Breast epithelium (tissue), 4 donors: ENCODE results near the gene GNL3L. TPM values are rescaled to one million over a fixed set of nuclear protein-coding genes. Genes with fewer than 3 reads are reported as not detected.
"Not testable (repeated sequence)": the region's sequence is repeated elsewhere in the genome, so short reads cannot be mapped to it uniquely, and the experiment has no call there.

Experiments used
- DNase-seq, 2 donors: peaks; one replicate each; pipeline ENCODE4 v3.0.0-alpha.2; 2019; ENCODE audit warnings: low spot score in 2 of 2
- H3K27ac ChIP-seq, 2 donors: fragments of 200-600 bp; sonication (generic) in 1 of 2; one replicate each; pipeline ENCODE4 v1.5.1; 2016 to 2019; ENCODE audit warnings: mild to moderate bottlenecking in 1 of 2
- H3K27me3 ChIP-seq, 2 donors: fragments of 200-600 bp; sonication (generic) in 1 of 2; one replicate each; pipeline versions ENCODE4 v1.5.1 to v1.6.0; 2017 to 2019; ENCODE audit warnings: control low read depth in 1 of 2, mild to moderate bottlenecking in 1 of 2
- H3K36me3 ChIP-seq: fragments of 200-600 bp; one replicate; pipeline ENCODE4 v1.5.1; 2019
- H3K4me1 ChIP-seq, 2 donors: fragments of 200-600 bp; sonication (generic); one replicate each; pipeline ENCODE4 v1.5.1; 2016 to 2019; ENCODE audit warnings: control low read depth in 1 of 2
- H3K4me3 ChIP-seq, 3 donors: fragments of 200-600 bp; sonication (generic); 1 replicate in 2 of 3; 2 replicates in 1 of 3; pipeline ENCODE4 v1.5.1; 2016 to 2019; ENCODE audit warnings: mild to moderate bottlenecking in 3 of 3, moderate library complexity in 2 of 3
- H3K9me3 ChIP-seq, 2 donors: fragments of 200-600 bp; sonication (generic) in 1 of 2; one replicate each; pipeline ENCODE4 v1.5.1; 2016 to 2019; ENCODE audit warnings: control low read depth in 1 of 2
- CTCF ChIP-seq, 3 donors: fragments of 450-650 bp; IDR thresholded peaks; one replicate each; pipeline ENCODE4 v1.5.1; 2016 to 2017; ENCODE audit warnings: antibody characterized with exemption in 3 of 3, mild to moderate bottlenecking in 3 of 3, moderate library complexity in 3 of 3
- POLR2A ChIP-seq: fragments of 450-650 bp; IDR thresholded peaks from one replicate; pipeline ENCODE4 v1.6.1; 2016; ENCODE audit warnings: antibody characterized with exemption, mild to moderate bottlenecking, moderate library complexity
- POLR2AphosphoS5 ChIP-seq, 3 donors: sonication (generic); formaldehyde crosslinking; IDR thresholded peaks; one replicate each; pipeline ENCODE4 v1.6.1; 2017; ENCODE audit warnings: antibody characterized with exemption in 3 of 3
- intact Hi-C: fragments of 100-400 bp; cut with DNase I; formaldehyde crosslinking; loops from one replicate; pipeline ENCODE4 v1.15.1; 2023; ENCODE audit warnings: low total_unique reads
- total RNA-seq, 3 donors: library from RNA; depleted of rRNA; stranded (reverse); fragments of >200 nt; gene quantifications; one replicate each; pipeline ENCODE4 v1.1.0, GENCODE V29; 2016

The GNL3L gene
- total RNA-seq, 3 donors from 2014 or later = 21.6 to 35.4 (median 26.5) TPM

- Histone ChIP-seq H3K27me3 (no peaks in the 10 kb centered on the region), H3K4me3 (no peak overlapping the region), H3K4me1 (no peaks in the 10 kb centered on the region), H3K9me3 (no peaks in the 10 kb centered on the region), H3K27ac (no peak overlapping the region), H3K36me3 (no peaks in the 10 kb centered on the region)
- DNase-seq = no peak
- intact Hi-C loops = no loop called here
- TF ChIP-seq POLR2AphosphoS5 (IDR thresholded peaks at IDR 0.05) (no peak), CTCF (IDR thresholded peaks at IDR 0.05) (no peak), POLR2A (no peak)
These were observed 30.4 kb downstream of the GNL3L start for GRCh38 chrX:54560411-54560810.

- no peaks in the 10 kb centered on the region for H3K9me3 ChIP-seq
- no peaks in the 10 kb centered on the region for H3K27me3 ChIP-seq
- H3K36me3 ChIP-seq = no peaks in the 10 kb centered on the region
- no peak for DNase-seq
- H3K27ac ChIP-seq = no peak overlapping the region
- TF ChIP-seq POLR2AphosphoS5 (IDR thresholded peaks at IDR 0.05) (no peak), CTCF (IDR thresholded peaks at IDR 0.05) (no peak), POLR2A (no peak)
- intact Hi-C loops = no loop called here
- H3K4me1 ChIP-seq = no peaks in the 10 kb centered on the region
- H3K4me3 ChIP-seq = no peak overlapping the region
These were observed 31.6 kb downstream of the GNL3L start for GRCh38 chrX:54561622-54562021.

GRCh38 chrX:54564936-54565335, 34.9 kb downstream of the GNL3L start:
- no peaks in the 10 kb centered on the region for H3K27me3 ChIP-seq
- DNase-seq = no peak
- H3K4me3 ChIP-seq = no peak overlapping the region
- TF ChIP-seq POLR2AphosphoS5 (IDR thresholded peaks at IDR 0.05) = no peak
- TF ChIP-seq CTCF (IDR thresholded peaks at IDR 0.05) = no peak
- TF ChIP-seq POLR2A = no peak
- peaks cover 0 to 5% of the 10 kb centered on the region in 2 donors for H3K9me3 ChIP-seq
- no peaks in the 10 kb centered on the region for H3K4me1 ChIP-seq
- H3K36me3 ChIP-seq = no peaks in the 10 kb centered on the region
- H3K27ac ChIP-seq = no peak overlapping the region
- intact Hi-C loops = no loop called here

- Histone ChIP-seq H3K4me3 (no peak overlapping the region), H3K4me1 (no peaks in the 10 kb centered on the region), H3K27ac (no peak overlapping the region), H3K9me3 (peaks cover 0 to 10% of the 10 kb centered on the region in 2 donors), H3K36me3 (no peaks in the 10 kb centered on the region), H3K27me3 (no peaks in the 10 kb centered on the region)
- TF ChIP-seq POLR2AphosphoS5 (IDR thresholded peaks at IDR 0.05) (no peak), POLR2A (no peak)
- intact Hi-C loops = no loop called here
- no peak for DNase-seq
These were observed 40.3 kb downstream of the GNL3L start for GRCh38 chrX:54570332-54570731.

- peaks cover 0 to 10% of the 10 kb centered on the region in 2 donors for H3K9me3 ChIP-seq
- H3K27ac ChIP-seq, H3K27me3 ChIP-seq, intact Hi-C loops, DNase-seq, H3K36me3 ChIP-seq, H3K4me3 ChIP-seq, H3K4me1 ChIP-seq: not testable (repeated sequence)
These were observed 42.6 kb downstream of the GNL3L start for GRCh38 chrX:54572641-54573040.

- no peak overlapping the region for H3K27ac ChIP-seq
- no peak for TF ChIP-seq POLR2A
- no peak for TF ChIP-seq POLR2AphosphoS5 (IDR thresholded peaks at IDR 0.05)
- TF ChIP-seq CTCF (IDR thresholded peaks at IDR 0.05) = no peak
- peaks cover 0 to 4% of the 10 kb centered on the region in 2 donors for H3K9me3 ChIP-seq
- intact Hi-C loops = no loop called here
- no peaks in the 10 kb centered on the region for H3K36me3 ChIP-seq
- H3K4me1 ChIP-seq = no peaks in the 10 kb centered on the region
- peaks cover 0 to 8% of the 10 kb centered on the region in 2 donors for H3K27me3 ChIP-seq
- no peak for DNase-seq
- H3K4me3 ChIP-seq = no peak overlapping the region
These were observed 67.7 kb downstream of the GNL3L start for GRCh38 chrX:54597728-54598127.
